HCT116 (cell line): ENCODE data around the gene GRIK4.

ENCODE experiments used
- CBX3 ChIP-seq: IDR thresholded peaks from 2 replicates; pipeline ENCODE4 v1.6.1; 2012; ENCODE audit warnings: low read depth
- EZH2 ChIP-seq: fragments of 200-600 bp; sonication (generic); IDR thresholded peaks from 2 replicates; pipeline ENCODE4 v1.6.1; 2017; ENCODE audit warnings: antibody characterized with exemption, mixed run types
- EZH2phosphoT487 ChIP-seq: fragments of 200-600 bp; IDR thresholded peaks from 2 replicates; pipeline ENCODE4 v1.6.1; 2018; ENCODE audit warnings: antibody characterized with exemption, borderline replicate concordance
- POLR2A ChIP-seq: IDR thresholded peaks from 2 replicates; pipeline ENCODE4 v1.7.0; 2011; ENCODE audit warnings: borderline replicate concordance; ENCODE audit not compliant: insufficient read depth, insufficient read length; ENCODE audit errors: extremely low read depth
- REST ChIP-seq: IDR thresholded peaks from 2 replicates; pipeline ENCODE4 v1.6.1; 2012; ENCODE audit warnings: low read depth
- SRF ChIP-seq: IDR thresholded peaks from 2 replicates; pipeline ENCODE4 v1.6.1; 2012; ENCODE audit warnings: low read depth
- TF ChIP-seq, protein P1 (sequence below), 3 experiments: fragments of 200-600 bp in 1 of 3; sonication (generic) in 1 of 3; IDR thresholded peaks in 2 of 3; conservative IDR thresholded peaks in 1 of 3; 2 replicates each; pipeline ENCODE4 v1.5.1; 2012 to 2017; ENCODE audit warnings: low read depth in 2 of 3, low read length in 2 of 3, antibody characterized with exemption in 1 of 3, borderline replicate concordance in 1 of 3, control low read depth in 1 of 3, mild to moderate bottlenecking in 1 of 3, mixed read lengths in 1 of 3, mixed run types in 1 of 3, moderate library complexity in 1 of 3; ENCODE audit not compliant: insufficient read depth in 1 of 3

DNA sequence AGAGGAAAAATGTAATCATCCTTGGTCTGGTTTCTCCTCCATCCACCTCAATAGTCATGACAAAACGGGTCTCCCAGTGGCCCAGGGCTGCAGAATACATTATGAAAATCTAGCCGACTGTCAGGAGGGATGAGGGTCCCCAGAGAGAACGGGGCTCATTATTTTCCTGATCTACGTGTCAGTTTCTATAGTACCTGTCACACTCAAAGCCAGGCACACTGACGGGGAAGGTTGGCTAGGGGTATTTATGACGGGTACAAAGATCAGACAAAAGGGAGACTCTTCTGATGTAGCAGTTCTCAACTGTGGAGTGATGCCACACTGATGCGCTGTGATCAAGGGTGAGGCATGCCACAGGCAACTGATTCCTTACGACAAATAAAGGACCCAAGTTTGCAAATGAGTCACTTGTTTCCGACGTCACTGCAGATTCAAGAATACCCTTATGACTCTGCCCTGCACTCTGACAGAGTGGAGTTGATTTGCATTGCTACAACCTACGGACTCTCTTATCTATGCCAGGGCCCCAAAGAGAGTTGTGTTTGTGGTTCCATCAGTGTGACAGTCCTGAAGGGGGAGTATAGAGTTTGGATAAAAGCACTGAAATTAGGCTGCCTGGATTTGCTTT is 324.2 kb downstream of the GRIK4 start:
- TF ChIP-seq CBX3 (no peak), SRF (no peak), POLR2A (no peak), REST (no peak), EZH2phosphoT487 (no peak), EZH2 (no peak)
- TF ChIP-seq, protein P1, sequence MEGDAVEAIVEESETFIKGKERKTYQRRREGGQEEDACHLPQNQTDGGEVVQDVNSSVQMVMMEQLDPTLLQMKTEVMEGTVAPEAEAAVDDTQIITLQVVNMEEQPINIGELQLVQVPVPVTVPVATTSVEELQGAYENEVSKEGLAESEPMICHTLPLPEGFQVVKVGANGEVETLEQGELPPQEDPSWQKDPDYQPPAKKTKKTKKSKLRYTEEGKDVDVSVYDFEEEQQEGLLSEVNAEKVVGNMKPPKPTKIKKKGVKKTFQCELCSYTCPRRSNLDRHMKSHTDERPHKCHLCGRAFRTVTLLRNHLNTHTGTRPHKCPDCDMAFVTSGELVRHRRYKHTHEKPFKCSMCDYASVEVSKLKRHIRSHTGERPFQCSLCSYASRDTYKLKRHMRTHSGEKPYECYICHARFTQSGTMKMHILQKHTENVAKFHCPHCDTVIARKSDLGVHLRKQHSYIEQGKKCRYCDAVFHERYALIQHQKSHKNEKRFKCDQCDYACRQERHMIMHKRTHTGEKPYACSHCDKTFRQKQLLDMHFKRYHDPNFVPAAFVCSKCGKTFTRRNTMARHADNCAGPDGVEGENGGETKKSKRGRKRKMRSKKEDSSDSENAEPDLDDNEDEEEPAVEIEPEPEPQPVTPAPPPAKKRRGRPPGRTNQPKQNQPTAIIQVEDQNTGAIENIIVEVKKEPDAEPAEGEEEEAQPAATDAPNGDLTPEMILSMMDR (IDR thresholded peaks at IDR 0.05 in 2 of 3, conservative IDR thresholded peaks at IDR 0.05 in 1 of 3; ENCODE audit: borderline replicate concordance in 1 of 3, insufficient read depth in 1 of 3, low read depth in 2 of 3, low read length in 2 of 3) = no peak
